CD1c-positive myeloid dendritic cell (primary cell): ENCODE measurements around the gene MEF2C.
"Not testable (repeated sequence)": the region's sequence is repeated elsewhere in the genome, so short reads cannot be mapped to it uniquely, and the experiment has no call there.

Experiments
- DNase-seq: peaks from one replicate; pipeline ENCODE4 v3.0.0-alpha.2; 2016; ENCODE audit errors: extremely low spot score

The MEF2C gene

GRCh38 chr5:88883059-88883835 is at the start of gene MEF2C:
Gene MEF2C (minus strand): TSS chr5:88883184. CDS start chr5:88823788, 59,396 bp downstream.
- DNase-seq, result peak; percentile 75

GRCh38 chr5:88932541-88932940 is 49.6 kb upstream of the MEF2C start:
- DNase-seq, result no peak

- no peak for DNase-seq
Observed at GRCh38 chr5:88930335-88930734, 47.4 kb upstream of the MEF2C start.

GRCh38 chr5:88929385-88929784 is 46.4 kb upstream of the MEF2C start:
- no peak for DNase-seq

GRCh38 chr5:88926774-88927173 is 43.8 kb upstream of the MEF2C start:
- no peak for DNase-seq

- no peak for DNase-seq
Observed at GRCh38 chr5:88925692-88926490, 42.9 kb upstream of the MEF2C start.

- no peak for DNase-seq
Observed at GRCh38 chr5:88924330-88924657, 41.3 kb upstream of the MEF2C start.

- no peak for DNase-seq
Observed at GRCh38 chr5:88923623-88924329, 40.8 kb upstream of the MEF2C start.

GRCh38 chr5:88912743-88913142 is 29.8 kb upstream of the MEF2C start:
- not testable (repeated sequence) for DNase-seq

GRCh38 chr5:88911059-88911572 is 28.1 kb upstream of the MEF2C start:
- DNase-seq, result not testable (repeated sequence)

- DNase-seq, result not testable (repeated sequence)
Observed at GRCh38 chr5:88904478-88904877, 21.5 kb upstream of the MEF2C start.

GRCh38 chr5:88903966-88904365 is 21.0 kb upstream of the MEF2C start:
- DNase-seq, result not testable (repeated sequence)

GRCh38 chr5:88901077-88901476 is 18.1 kb upstream of the MEF2C start:
- DNase-seq, result not testable (repeated sequence)

GRCh38 chr5:88899096-88899737 is 16.2 kb upstream of the MEF2C start:
- no peak for DNase-seq

GRCh38 chr5:88897748-88898147 is 14.8 kb upstream of the MEF2C start:
- DNase-seq, result no peak

GRCh38 chr5:88895681-88896501 is 12.9 kb upstream of the MEF2C start:
- no peak for DNase-seq

- DNase-seq, result no peak
Observed at GRCh38 chr5:88892669-88893068, 9.7 kb upstream of the MEF2C start.

GRCh38 chr5:88890070-88890781 is 7.2 kb upstream of the MEF2C start:
- no peak for DNase-seq

GRCh38 chr5:88889189-88890069 is 6.4 kb upstream of the MEF2C start:
- DNase-seq, result no peak
